WTC11 (cell line): Measurements from ENCODE around the gene ZBTB32. TPM values are rescaled to one million over a fixed set of nuclear protein-coding genes. Genes with fewer than 3 reads are reported as not detected.

Source experiments
- ATAC-seq: fragments of 200-7000 bp; cut with Tn5 transposase; 2 replicates; pipeline ENCODE4 v1.10.0; 2021; ENCODE audit warnings: mild to moderate bottlenecking, moderate library complexity
- CTCF ChIA-PET: fragments of 300-600 bp; sonication (Branson Sonifier 250); formaldehyde crosslinking; loops from one replicate; lab custom pipeline; 2021; ENCODE audit warnings: antibody characterized with exemption; lab: Charles Lee
- POLR2A ChIA-PET: fragments of 350-600 bp; sonication (Branson Sonifier 250); formaldehyde crosslinking; loops from one replicate; lab custom pipeline; 2021; ENCODE audit warnings: antibody characterized with exemption; lab: Charles Lee
- DNase-seq: peaks from one replicate; pipeline ENCODE4 v3.0.0; 2021; ENCODE audit warnings: low spot score
- H3K27ac Mint-ChIP-seq: 2 replicates; pipeline ENCODE4 v1.8.0; 2021; ENCODE audit warnings: mixed read lengths
- H3K27me3 Mint-ChIP-seq: 2 replicates; pipeline ENCODE4 v1.8.0; 2021; ENCODE audit warnings: low read depth, mild to moderate bottlenecking, moderate library complexity, mixed read lengths
- H3K36me3 Mint-ChIP-seq: 2 replicates; pipeline ENCODE4 v1.8.0; 2021; ENCODE audit warnings: mixed read lengths
- H3K4me1 Mint-ChIP-seq: 2 replicates; pipeline ENCODE4 v1.8.0; 2022; ENCODE audit warnings: mixed read lengths
- H3K4me3 Mint-ChIP-seq: 2 replicates; pipeline ENCODE4 v1.8.0; 2021; ENCODE audit warnings: mild to moderate bottlenecking, moderate library complexity, mixed read lengths
- H3K9me3 Mint-ChIP-seq: 2 replicates; pipeline ENCODE4 v1.8.0; 2021; ENCODE audit warnings: mixed read lengths
- ATF1 ChIP-seq: sonication (generic); formaldehyde crosslinking; IDR thresholded peaks from 2 replicates; pipeline ENCODE4 v1.8.1; 2023; ENCODE audit warnings: mild to moderate bottlenecking, moderate library complexity, missing genetic modification reagents
- ATF3 ChIP-seq: sonication (generic); formaldehyde crosslinking; conservative IDR thresholded peaks from 2 replicates; pipeline ENCODE4 v1.8.1; 2022; ENCODE audit warnings: mild to moderate bottlenecking, missing genetic modification reagents
- CDX4 ChIP-seq: fragments of 250-450 bp; sonication (Bioruptor Pico); IDR thresholded peaks from 2 replicates; pipeline ENCODE4 v1.9.0; 2021; ENCODE audit warnings: moderate library complexity, mild to moderate bottlenecking, inconsistent platforms, borderline replicate concordance
- CREM ChIP-seq: sonication (generic); formaldehyde crosslinking; IDR thresholded peaks from 2 replicates; pipeline ENCODE4 v1.8.1; 2022; ENCODE audit warnings: mild to moderate bottlenecking, missing genetic modification reagents, moderate library complexity
- CTCF ChIP-seq: fragments of 200-600 bp; IDR thresholded peaks from 2 replicates; pipeline ENCODE4 v1.8.0; 2022; ENCODE audit warnings: antibody characterized with exemption
- E2F4 ChIP-seq: sonication (generic); formaldehyde crosslinking; IDR thresholded peaks from 2 replicates; pipeline ENCODE4 v1.8.1; 2022; ENCODE audit warnings: low read depth, mild to moderate bottlenecking, moderate library complexity, missing genetic modification reagents, borderline replicate concordance
- GABPB1 ChIP-seq: sonication (generic); formaldehyde crosslinking; IDR thresholded peaks from 2 replicates; pipeline ENCODE4 v1.8.1; 2023; ENCODE audit warnings: mild to moderate bottlenecking, missing genetic modification reagents
- HMGA2 ChIP-seq: fragments of 250-450 bp; sonication (Bioruptor Pico); IDR thresholded peaks from 2 replicates; pipeline ENCODE4 v1.4.0; 2021; ENCODE audit warnings: mild to moderate bottlenecking, moderate library complexity
- MXD4 ChIP-seq: fragments of 250-450 bp; sonication (Bioruptor Pico); IDR thresholded peaks from 2 replicates; pipeline ENCODE4 v1.8.0; 2021; ENCODE audit warnings: mild to moderate bottlenecking, moderate library complexity, borderline replicate concordance
- NR1H2 ChIP-seq: sonication (generic); formaldehyde crosslinking; IDR thresholded peaks from 2 replicates; pipeline ENCODE4 v1.9.0; 2021; ENCODE audit warnings: mild to moderate bottlenecking, moderate library complexity, missing genetic modification reagents
- OVOL2 ChIP-seq: fragments of 250-450 bp; sonication (Bioruptor Pico); IDR thresholded peaks from 2 replicates; pipeline ENCODE4 v1.9.0; 2021; ENCODE audit warnings: mild to moderate bottlenecking, borderline replicate concordance
- PRDM15 ChIP-seq: sonication (generic); formaldehyde crosslinking; IDR thresholded peaks from 2 replicates; pipeline ENCODE4 v1.8.0; 2022; ENCODE audit warnings: missing genetic modification reagents
- STAT6 ChIP-seq: sonication (generic); formaldehyde crosslinking; conservative IDR thresholded peaks from 2 replicates; pipeline ENCODE4 v1.8.1; 2023; ENCODE audit warnings: mild to moderate bottlenecking, low read depth, missing genetic modification reagents, moderate library complexity
- ZNF121 ChIP-seq: sonication (generic); formaldehyde crosslinking; IDR thresholded peaks from 2 replicates; pipeline ENCODE4 v1.8.0; 2023; ENCODE audit warnings: missing genetic modification reagents
- ZNF512 ChIP-seq: sonication (generic); formaldehyde crosslinking; IDR thresholded peaks from 2 replicates; pipeline ENCODE4 v1.8.1; 2022; ENCODE audit warnings: missing genetic modification reagents, borderline replicate concordance
- total RNA-seq: library from RNA; stranded (reverse); gene quantifications from 3 replicates; pipeline ENCODE4 v1.2.3, GENCODE V29; 2021

The ZBTB32 gene
- total RNA-seq, 1 experiment from 2014 or later = 0.11 TPM

- TF ChIP-seq PRDM15 (CRISPR knock-in tag) (no peak), ATF1 (CRISPR knock-in tag) (no peak), MXD4 (no peak)
- TF ChIP-seq, all 79 proteins: peak for 5
Measured at GRCh38 chr19:35744430-35745327, 40.3 kb downstream of the ZBTB32 start (continued).

GRCh38 chr19:35745328-35746086 is 41.1 kb downstream of the ZBTB32 start, which contains the start of the genes PSENEN and U2AF1L4:
Gene PSENEN (plus strand): TSS chr19:35745651. CDS start chr19:35745931, 280 bp downstream.
Gene U2AF1L4 (minus strand): TSS chr19:35745418. CDS start chr19:35745391, 27 bp downstream.
- no peaks in the 10 kb centered on the region for H3K9me3 Mint-ChIP-seq
- ChIA-PET CTCF (interaction anchor here (0.6 to 2.0 kb wide), 17 partner anchors 11 to 309 kb away, joined by 3 to 41 read pairs (median 4); partner anchors contain the start of genes COX6B1, HSPB6, KIRREL2 and PROSER3), POLR2A (interaction anchor here (0.6 to 1.5 kb wide), 6 partner anchors 11 to 218 kb away, joined by 3 to 6 read pairs (median 4); partner anchors contain the start of genes HSPB6 and KMT2B)
- peaks cover 27% of the 10 kb centered on the region for H3K4me1 Mint-ChIP-seq
- DNase-seq (peak; percentile 96), ATAC-seq (peak; percentile 29)
- peak within 1 kb of the TSS; percentile 98 for H3K4me3 Mint-ChIP-seq
- no peaks in the 10 kb centered on the region for H3K27me3 Mint-ChIP-seq
- H3K27ac Mint-ChIP-seq = peak within 1 kb of the TSS; percentile 99
- H3K36me3 Mint-ChIP-seq = peaks cover 6% of the 10 kb centered on the region; the same call in 1 of the 2 replicates
- TF ChIP-seq CTCF = no peak
- no peak for TF ChIP-seq HMGA2 (CRISPR knock-in tag)
- no peak for TF ChIP-seq ZNF512 (CRISPR knock-in tag)
- no peak for TF ChIP-seq OVOL2 (CRISPR knock-in tag)
- no peak for TF ChIP-seq E2F4 (CRISPR knock-in tag)
- no peak for TF ChIP-seq ZNF121 (CRISPR knock-in tag)
- TF ChIP-seq STAT6 = no peak
- no peak for TF ChIP-seq NR1H2 (CRISPR knock-in tag)
- TF ChIP-seq ATF3 = no peak
- TF ChIP-seq CREM (CRISPR knock-in tag) = peak; percentile 88; the same call in 1 of the 2 replicates
- TF ChIP-seq CDX4 (CRISPR knock-in tag) = no peak
- peak; percentile 68 for TF ChIP-seq GABPB1
- TF ChIP-seq, all 79 proteins: peak for 2
